GM06990 (cell line): ENCODE measurements around the gene SLC12A1.

ENCODE experiments used
- DNase-seq: peaks from one replicate; pipeline ENCODE4 v3.0.0-alpha.2; 2011; ENCODE audit not compliant: insufficient read length; ENCODE audit errors: extremely low read depth
- H3K27me3 ChIP-seq: replicated peaks from 2 replicates; pipeline ENCODE4 v1.6.0; 2011; ENCODE audit warnings: low read length; ENCODE audit not compliant: control insufficient read depth, insufficient read depth
- H3K36me3 ChIP-seq: 2 replicates; pipeline ENCODE4 v1.5.1; 2011; ENCODE audit warnings: low read length; ENCODE audit not compliant: control insufficient read depth, insufficient read depth
- H3K4me3 ChIP-seq: replicated peaks from 2 replicates; pipeline ENCODE4 v1.5.1; 2011; ENCODE audit warnings: low read depth, mild to moderate bottlenecking, control low read depth, low read length
- TF ChIP-seq, protein P1 (sequence below): IDR thresholded peaks from 2 replicates; pipeline ENCODE4 v1.5.1; 2011; ENCODE audit warnings: low read length, control low read depth, mild to moderate bottlenecking, inconsistent platforms; ENCODE audit not compliant: insufficient read depth, poor library complexity, severe bottlenecking

The SLC12A1 gene

DNA sequence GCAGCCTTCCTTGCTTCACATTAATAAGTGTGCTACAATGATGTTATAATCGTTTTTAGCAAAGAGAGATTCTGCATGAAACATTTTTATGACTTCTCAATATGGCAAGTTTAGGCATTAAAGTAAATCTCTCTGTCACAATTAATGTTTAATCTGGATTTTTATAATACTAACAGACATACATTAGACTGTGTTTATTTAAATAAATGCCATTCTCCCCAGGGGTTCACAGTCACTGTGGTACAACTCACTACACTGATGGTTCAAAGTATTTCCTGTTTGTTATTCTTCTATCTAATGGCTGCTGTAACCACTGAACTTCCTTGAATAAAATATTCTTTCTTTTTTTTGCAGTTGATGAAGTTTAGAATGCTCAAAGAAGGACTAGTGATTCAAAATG lies 59.0 kb downstream of the SLC12A1 start:
- no peaks in the 10 kb centered on the region for H3K36me3 ChIP-seq
- H3K4me3 ChIP-seq: no peak overlapping the region
- TF ChIP-seq, protein P1, sequence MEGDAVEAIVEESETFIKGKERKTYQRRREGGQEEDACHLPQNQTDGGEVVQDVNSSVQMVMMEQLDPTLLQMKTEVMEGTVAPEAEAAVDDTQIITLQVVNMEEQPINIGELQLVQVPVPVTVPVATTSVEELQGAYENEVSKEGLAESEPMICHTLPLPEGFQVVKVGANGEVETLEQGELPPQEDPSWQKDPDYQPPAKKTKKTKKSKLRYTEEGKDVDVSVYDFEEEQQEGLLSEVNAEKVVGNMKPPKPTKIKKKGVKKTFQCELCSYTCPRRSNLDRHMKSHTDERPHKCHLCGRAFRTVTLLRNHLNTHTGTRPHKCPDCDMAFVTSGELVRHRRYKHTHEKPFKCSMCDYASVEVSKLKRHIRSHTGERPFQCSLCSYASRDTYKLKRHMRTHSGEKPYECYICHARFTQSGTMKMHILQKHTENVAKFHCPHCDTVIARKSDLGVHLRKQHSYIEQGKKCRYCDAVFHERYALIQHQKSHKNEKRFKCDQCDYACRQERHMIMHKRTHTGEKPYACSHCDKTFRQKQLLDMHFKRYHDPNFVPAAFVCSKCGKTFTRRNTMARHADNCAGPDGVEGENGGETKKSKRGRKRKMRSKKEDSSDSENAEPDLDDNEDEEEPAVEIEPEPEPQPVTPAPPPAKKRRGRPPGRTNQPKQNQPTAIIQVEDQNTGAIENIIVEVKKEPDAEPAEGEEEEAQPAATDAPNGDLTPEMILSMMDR: no peak
- DNase-seq: no peak
- no peaks in the 10 kb centered on the region for H3K27me3 ChIP-seq

DNA sequence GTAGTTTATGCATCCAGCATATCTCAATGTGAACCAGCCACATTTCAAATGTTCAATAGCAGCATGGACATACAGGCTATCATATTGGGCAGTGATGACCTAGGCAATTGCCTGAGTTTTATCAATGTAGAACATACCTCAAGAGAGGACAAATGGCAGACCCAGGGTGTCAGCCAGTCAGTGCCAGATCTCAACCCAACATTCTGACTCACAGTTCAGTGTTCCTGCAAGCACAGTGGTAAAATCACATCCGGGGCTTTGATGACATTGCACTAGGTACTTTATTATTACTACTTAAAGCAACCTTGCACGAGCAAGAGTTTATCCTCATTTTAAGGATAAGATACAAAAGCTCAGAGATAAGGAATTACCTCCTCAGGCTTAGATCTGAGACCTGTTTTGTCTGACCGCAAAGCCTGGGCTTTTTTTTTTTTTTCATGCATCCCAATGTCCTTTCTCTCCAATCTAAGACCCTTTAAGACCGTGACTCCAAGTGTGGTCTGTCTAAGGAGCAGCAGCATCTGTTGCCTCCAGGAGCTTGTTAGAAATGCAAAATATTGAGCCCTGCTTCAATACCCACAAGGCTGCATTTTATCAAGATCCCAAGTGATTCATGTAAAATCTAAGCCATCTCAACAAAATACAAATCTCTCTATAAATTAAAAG lies 60.1 kb downstream of the SLC12A1 start:
- TF ChIP-seq, protein P1: no peak

DNA sequence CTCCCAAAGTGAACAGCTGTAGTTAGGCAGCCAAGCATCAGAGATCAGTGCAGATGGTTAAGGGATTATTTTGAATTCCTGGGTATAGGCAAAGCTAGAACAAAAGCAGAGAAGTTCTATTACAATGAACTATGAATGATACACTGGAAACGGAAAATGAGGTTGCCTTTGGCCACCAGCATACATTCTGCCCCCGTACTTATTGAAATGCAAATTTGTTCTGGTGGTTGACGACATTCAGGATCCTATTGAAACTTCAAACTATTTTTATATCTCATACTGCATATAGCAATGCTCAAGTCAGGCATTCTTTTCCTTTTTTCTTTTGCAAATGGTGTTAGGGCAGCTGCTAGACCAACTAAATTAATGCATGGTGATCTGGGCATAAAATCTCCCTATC lies 61.7 kb downstream of the SLC12A1 start:
- DNase-seq: no peak
- TF ChIP-seq, protein P1: no peak
- Histone ChIP-seq H3K36me3 (no peaks in the 10 kb centered on the region), H3K27me3 (no peaks in the 10 kb centered on the region), H3K4me3 (no peak overlapping the region)

More for the DNA sequence above, 60.1 kb downstream of the SLC12A1 start:
- H3K36me3 ChIP-seq: no peaks in the 10 kb centered on the region
- no peak for DNase-seq
- no peak overlapping the region for H3K4me3 ChIP-seq
- H3K27me3 ChIP-seq: no peaks in the 10 kb centered on the region

DNA sequence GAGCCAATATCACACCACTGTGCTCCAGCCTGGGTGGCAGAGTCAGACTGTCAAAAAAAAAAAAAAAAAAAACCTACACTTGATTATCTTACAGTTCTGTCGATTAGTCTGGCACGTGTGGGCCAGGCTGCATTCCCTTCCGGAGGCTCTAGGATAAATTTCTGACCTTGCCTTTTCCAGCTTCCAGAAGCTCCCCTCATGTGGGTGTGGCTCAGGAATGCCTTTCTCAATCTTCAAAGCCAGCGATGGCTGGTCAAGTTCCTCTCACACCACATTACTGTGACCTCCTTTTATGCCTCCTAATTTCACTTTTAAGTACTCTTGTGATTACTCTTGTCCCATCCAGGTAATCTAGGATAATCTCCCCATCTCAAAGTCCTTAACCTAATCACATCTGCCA lies 66.9 kb downstream of the SLC12A1 start:
- TF ChIP-seq, protein P1: no peak
- Histone ChIP-seq H3K4me3 (no peak overlapping the region), H3K27me3 (no peaks in the 10 kb centered on the region; the same call in 1 of the 2 replicates), H3K36me3 (no peaks in the 10 kb centered on the region)
- DNase-seq: no peak

DNA sequence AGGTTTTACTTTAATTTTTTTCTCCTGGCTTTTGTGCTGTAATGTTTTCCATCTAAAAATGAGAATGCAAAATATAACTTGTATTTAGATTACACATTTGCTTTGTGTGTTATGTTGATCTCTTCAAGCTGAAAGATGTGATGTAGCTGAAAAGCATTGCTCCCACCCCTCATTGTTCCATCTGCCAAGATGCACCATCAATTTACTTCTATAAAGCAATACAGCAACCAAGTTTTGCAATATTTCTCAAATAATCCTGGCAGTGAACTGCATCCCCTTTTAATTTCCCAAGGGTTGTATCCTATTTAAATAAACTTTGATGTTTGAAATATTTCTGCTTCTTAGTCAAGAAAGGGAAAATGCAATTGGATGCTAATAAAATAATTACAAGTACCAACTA lies 72.6 kb downstream of the SLC12A1 start:
- no peak for DNase-seq
- TF ChIP-seq, protein P1: no peak
- Histone ChIP-seq H3K36me3 (no peaks in the 10 kb centered on the region), H3K27me3 (no peaks in the 10 kb centered on the region; the same call in 1 of the 2 replicates), H3K4me3 (no peak overlapping the region)

DNA sequence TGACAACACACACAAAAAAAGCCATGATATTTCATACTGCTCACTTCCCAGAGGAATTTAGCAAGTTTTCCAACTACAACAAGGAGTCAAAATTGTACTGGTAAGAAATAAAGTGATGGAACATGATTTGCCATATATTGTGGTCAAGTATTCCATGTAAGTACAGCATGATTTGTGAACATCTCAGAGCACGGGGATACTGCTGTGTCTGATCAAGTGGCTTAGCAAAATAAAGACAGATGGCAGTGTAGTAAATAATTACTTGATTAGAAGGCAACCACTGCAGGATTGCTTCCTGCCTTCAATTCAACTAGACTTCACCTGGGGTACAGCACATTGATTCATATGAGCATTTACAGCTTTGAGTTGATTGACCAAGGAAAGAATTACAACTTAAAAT lies 73.5 kb downstream of the SLC12A1 start:
- no peak for DNase-seq
- TF ChIP-seq, protein P1: no peak
- Histone ChIP-seq H3K36me3 (no peaks in the 10 kb centered on the region), H3K4me3 (no peak overlapping the region), H3K27me3 (no peaks in the 10 kb centered on the region; the same call in 1 of the 2 replicates)
